Measurements from ENCODE around the gene KIFAP3.
"Not testable (repeated sequence)": the region's sequence is repeated elsewhere in the genome, so short reads cannot be mapped to it uniquely, and the experiment has no call there.

KIFAP3 gene

DNA sequence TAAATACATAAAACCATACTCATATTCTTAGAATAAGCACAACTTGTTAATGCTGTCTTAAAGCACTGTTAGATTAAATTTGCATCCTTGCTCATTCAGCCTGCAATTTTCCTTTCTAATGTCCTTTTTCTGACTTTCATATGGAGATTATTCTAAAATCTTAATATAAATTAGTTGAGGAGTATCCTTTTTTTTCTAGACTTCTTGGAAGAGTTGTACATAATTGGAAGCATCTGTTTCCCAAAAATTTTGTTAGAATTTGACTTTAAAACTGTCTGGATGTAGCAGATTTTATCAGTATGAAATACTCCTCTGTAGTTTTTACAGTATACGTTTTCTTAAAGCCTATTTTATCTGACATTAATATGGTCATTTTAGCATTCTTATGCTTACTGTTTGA, 9.7 kb downstream of the KIFAP3 start:
- TF ChIP-seq, protein P1, sequence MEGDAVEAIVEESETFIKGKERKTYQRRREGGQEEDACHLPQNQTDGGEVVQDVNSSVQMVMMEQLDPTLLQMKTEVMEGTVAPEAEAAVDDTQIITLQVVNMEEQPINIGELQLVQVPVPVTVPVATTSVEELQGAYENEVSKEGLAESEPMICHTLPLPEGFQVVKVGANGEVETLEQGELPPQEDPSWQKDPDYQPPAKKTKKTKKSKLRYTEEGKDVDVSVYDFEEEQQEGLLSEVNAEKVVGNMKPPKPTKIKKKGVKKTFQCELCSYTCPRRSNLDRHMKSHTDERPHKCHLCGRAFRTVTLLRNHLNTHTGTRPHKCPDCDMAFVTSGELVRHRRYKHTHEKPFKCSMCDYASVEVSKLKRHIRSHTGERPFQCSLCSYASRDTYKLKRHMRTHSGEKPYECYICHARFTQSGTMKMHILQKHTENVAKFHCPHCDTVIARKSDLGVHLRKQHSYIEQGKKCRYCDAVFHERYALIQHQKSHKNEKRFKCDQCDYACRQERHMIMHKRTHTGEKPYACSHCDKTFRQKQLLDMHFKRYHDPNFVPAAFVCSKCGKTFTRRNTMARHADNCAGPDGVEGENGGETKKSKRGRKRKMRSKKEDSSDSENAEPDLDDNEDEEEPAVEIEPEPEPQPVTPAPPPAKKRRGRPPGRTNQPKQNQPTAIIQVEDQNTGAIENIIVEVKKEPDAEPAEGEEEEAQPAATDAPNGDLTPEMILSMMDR (IDR thresholded peaks at IDR 0.05): no peak
- H3K4me3 Mint-ChIP-seq: no peak overlapping the region
- DNase-seq: no peak
- no peak overlapping the region for H3K27ac Mint-ChIP-seq
- peaks cover 36% of the 10 kb centered on the region for H3K9me3 Mint-ChIP-seq
- no peaks in the 10 kb centered on the region for H3K27me3 Mint-ChIP-seq (ENCODE audit: low read depth, poor library complexity)
- no peaks in the 10 kb centered on the region for H3K4me1 Mint-ChIP-seq
- H3K36me3 Mint-ChIP-seq (ENCODE audit: low read depth): peaks cover 22% of the 10 kb centered on the region

DNA sequence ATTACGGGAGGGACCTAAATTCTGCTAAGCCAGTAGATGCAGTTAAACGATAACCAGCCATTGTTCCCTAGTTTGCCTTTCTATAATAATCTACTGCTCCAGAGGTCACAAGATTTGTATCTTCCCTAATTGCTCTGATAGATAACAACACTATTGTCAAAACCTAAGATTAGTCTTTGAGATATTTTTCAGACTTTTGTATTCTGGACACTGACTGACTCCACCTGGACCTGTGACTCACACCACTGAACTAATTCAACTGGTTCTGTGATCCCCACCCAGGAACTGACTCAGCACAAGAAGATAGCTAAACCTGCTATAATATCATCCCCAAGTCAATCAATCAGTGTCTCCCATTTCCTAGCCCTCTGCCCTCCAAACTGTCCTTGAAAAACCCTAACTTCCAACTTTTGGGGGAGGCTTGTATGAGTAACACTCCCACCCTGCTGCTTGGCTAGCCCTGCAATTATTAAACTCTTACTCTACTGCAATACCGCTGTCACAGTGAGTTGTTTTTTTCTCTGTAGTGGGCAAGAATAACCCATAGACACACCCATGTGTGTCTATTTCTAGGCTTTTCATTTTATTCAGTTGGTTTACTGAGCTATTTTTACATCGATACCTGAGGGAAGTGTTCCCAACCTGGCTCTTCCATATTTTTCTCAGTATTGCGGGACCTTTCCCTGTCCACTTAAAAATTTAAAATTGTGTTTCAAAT, 11.2 kb downstream of the KIFAP3 start:
- Mint-ChIP-seq H3K4me1 (no peaks in the 10 kb centered on the region), H3K4me3 (no peak overlapping the region), H3K27ac (no peak overlapping the region), H3K27me3 (ENCODE audit: low read depth, poor library complexity) (no peaks in the 10 kb centered on the region), H3K9me3 (peaks cover 33% of the 10 kb centered on the region), H3K36me3 (ENCODE audit: low read depth) (peaks cover 18% of the 10 kb centered on the region)
- TF ChIP-seq, protein P1 (IDR thresholded peaks at IDR 0.05): no peak
- DNase-seq: no peak

DNA sequence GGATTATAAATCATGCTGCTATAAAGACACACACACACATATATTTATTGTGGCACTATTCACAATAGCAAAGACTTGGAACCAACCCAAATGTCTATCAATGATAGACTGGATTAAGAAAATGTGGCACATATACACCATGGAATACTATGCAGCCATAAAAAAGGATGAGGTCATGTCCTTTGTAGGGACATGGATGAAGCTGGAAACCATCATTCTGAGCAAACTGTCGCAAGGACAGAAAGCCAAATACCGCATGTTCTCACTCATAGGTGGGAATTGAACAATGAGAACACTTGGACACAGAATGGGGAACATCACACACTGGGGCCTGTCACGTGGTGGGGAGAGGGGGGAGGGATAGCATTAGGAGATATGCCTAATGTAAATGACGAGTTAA, 12.8 kb downstream of the KIFAP3 start:
- H3K4me3 Mint-ChIP-seq; H3K27me3 Mint-ChIP-seq (ENCODE audit: low read depth, poor library complexity); DNase-seq; H3K4me1 Mint-ChIP-seq; H3K27ac Mint-ChIP-seq: not testable (repeated sequence)
- peaks cover 18% of the 10 kb centered on the region for H3K36me3 Mint-ChIP-seq (ENCODE audit: low read depth)
- peaks cover 33% of the 10 kb centered on the region for H3K9me3 Mint-ChIP-seq

DNA sequence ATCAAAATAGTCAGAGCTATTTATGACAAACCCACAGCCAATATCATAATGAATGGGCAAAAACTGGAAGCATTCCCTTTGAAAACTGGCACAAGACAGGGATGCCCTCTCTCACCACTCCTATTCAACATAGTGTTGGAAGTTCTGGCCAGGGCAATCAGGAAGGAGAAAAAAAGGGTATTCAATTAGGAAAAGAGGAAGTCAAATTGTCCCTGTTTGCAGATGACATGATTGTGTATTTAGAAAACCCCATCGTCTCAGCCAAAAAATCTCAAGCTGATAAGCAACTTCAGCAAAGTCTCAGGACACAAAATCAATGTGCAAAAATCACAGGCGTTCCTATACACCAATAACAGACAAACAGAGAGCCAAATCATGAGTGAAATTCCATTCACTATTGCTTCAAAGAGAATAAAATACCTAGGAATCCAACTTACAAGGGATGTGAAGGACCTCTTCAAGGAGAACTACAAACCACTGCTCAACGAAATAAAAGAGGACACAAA, 14.4 kb downstream of the KIFAP3 start:
- Mint-ChIP-seq H3K36me3 (ENCODE audit: low read depth) (peaks cover 21% of the 10 kb centered on the region), H3K9me3 (peaks cover 33% of the 10 kb centered on the region)
- not testable (repeated sequence) for H3K4me3 Mint-ChIP-seq; H3K27ac Mint-ChIP-seq; H3K4me1 Mint-ChIP-seq; H3K27me3 Mint-ChIP-seq (ENCODE audit: low read depth, poor library complexity); DNase-seq

DNA sequence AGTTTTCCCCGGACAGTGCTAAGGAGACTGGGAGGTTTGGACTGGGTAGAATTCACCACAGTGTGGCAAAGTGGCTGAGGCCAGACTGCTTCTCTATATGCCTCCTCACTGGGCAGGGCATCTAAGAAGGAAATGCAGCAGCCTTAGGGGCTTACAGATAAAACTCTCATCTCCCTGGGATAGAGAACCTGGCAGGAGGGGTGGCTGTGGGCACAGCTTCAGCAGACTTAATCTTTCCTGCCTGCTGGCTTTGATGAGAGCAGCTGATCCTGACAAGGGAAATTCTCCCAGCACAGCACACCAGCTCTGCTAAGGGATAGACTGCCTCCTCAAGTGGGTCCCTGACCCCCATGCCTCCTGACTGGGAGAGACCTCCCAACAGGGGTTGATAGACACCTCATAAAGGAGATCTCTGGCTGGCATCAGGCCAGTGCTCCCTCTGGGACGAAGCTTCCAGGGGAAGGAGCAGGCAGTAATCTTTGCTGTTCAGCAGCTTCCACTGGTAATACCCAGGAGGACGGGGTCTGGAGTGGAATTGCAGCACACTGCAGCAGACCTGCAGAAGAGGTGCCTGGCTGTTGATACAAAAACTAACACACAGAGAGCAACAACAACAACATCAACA, 25.2 kb downstream of the KIFAP3 start:
- no peak overlapping the region for H3K4me3 Mint-ChIP-seq
- TF ChIP-seq, protein P1 (IDR thresholded peaks at IDR 0.05): no peak

DNA sequence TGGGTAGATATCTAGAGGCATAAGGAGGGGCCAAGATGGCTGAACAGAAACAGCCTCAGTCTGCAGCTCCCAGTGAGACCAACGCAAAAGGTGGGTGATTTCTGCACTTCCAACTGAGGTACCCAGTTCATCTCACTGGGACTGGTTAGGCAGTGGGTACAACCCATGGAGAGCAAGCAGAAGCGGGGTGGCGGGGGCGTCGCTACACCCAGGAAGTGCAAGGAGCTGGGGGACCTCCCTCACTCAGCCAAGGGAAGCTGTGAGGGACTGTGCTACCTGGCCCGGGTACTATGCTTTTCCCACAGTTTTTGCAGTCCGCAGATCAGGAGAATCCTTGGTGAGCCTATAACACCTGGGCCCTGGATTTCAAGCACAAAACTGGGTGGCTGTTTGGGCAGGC, 26.0 kb downstream of the KIFAP3 start:
- H3K27me3 Mint-ChIP-seq (ENCODE audit: low read depth, poor library complexity): no peaks in the 10 kb centered on the region
- peak overlapping the region; percentile 51 for H3K27ac Mint-ChIP-seq
- H3K36me3 Mint-ChIP-seq (ENCODE audit: low read depth): peaks cover 57% of the 10 kb centered on the region
- H3K4me3 Mint-ChIP-seq: no peak overlapping the region
- H3K9me3 Mint-ChIP-seq: peaks cover 38% of the 10 kb centered on the region
- no peak for DNase-seq
- TF ChIP-seq, protein P1 (IDR thresholded peaks at IDR 0.05): no peak
- H3K4me1 Mint-ChIP-seq: no peaks in the 10 kb centered on the region

More for the DNA sequence above, 25.2 kb downstream of the KIFAP3 start:
- Mint-ChIP-seq H3K27me3 (ENCODE audit: low read depth, poor library complexity) (no peaks in the 10 kb centered on the region), H3K36me3 (ENCODE audit: low read depth) (peaks cover 65% of the 10 kb centered on the region), H3K27ac (peak overlapping the region; percentile 13), H3K4me1 (no peaks in the 10 kb centered on the region), H3K9me3 (peaks cover 45% of the 10 kb centered on the region)
- DNase-seq: no peak

All from nephron progenitor cell (in vitro differentiated cells).